Measurements from ENCODE around the gene GLB1L3.

Gene GLB1L3

GRCh38 chr11:134275534-134276395, at the start of gene GLB1L3:
Gene GLB1L3 (plus strand): TSS chr11:134276379. CDS start chr11:134276741, 362 bp downstream.
- DNase-seq = no peak

- DNase-seq = no peak
These were observed 49.3 kb upstream of the GLB1L3 start for GRCh38 chr11:134226806-134227325.

GRCh38 chr11:134228625-134229024, 47.6 kb upstream of the GLB1L3 start:
- no peak for DNase-seq

GRCh38 chr11:134229126-134229790, 46.9 kb upstream of the GLB1L3 start:
- DNase-seq = no peak

GRCh38 chr11:134230339-134230738, 45.8 kb upstream of the GLB1L3 start:
- DNase-seq = no peak

- no peak for DNase-seq
These were observed 44.1 kb upstream of the GLB1L3 start for GRCh38 chr11:134231958-134232659.

- no peak for DNase-seq
These were observed 42.4 kb upstream of the GLB1L3 start for GRCh38 chr11:134233729-134234179.

- no peak for DNase-seq
These were observed 40.8 kb upstream of the GLB1L3 start for GRCh38 chr11:134235399-134235798.

- no peak for DNase-seq
These were observed 39.2 kb upstream of the GLB1L3 start for GRCh38 chr11:134236834-134237556.

- no peak for DNase-seq
These were observed 38.6 kb upstream of the GLB1L3 start for GRCh38 chr11:134237557-134237922.

GRCh38 chr11:134238956-134239355, 37.2 kb upstream of the GLB1L3 start:
- DNase-seq = no peak

GRCh38 chr11:134240592-134240991, 35.6 kb upstream of the GLB1L3 start:
- no peak for DNase-seq

GRCh38 chr11:134242376-134242775, 33.8 kb upstream of the GLB1L3 start:
- no peak for DNase-seq

- no peak for DNase-seq
These were observed 32.3 kb upstream of the GLB1L3 start for GRCh38 chr11:134243913-134244312.

GRCh38 chr11:134244593-134244992, 31.6 kb upstream of the GLB1L3 start:
- DNase-seq = no peak

- DNase-seq = no peak
These were observed 30.7 kb upstream of the GLB1L3 start for GRCh38 chr11:134245434-134245833.

- DNase-seq = no peak
These were observed 30.1 kb upstream of the GLB1L3 start for GRCh38 chr11:134246100-134246499.

- no peak for DNase-seq
These were observed 29.5 kb upstream of the GLB1L3 start for GRCh38 chr11:134246678-134247077.

- no peak for DNase-seq
These were observed 27.2 kb upstream of the GLB1L3 start for GRCh38 chr11:134248910-134249480.

- DNase-seq = no peak
These were observed 25.9 kb upstream of the GLB1L3 start for GRCh38 chr11:134250246-134250645.

- DNase-seq = no peak
These were observed 25.5 kb upstream of the GLB1L3 start for GRCh38 chr11:134250675-134251074.
